Endothelial cell of umbilical vein (primary cell): ENCODE data around the gene CAPNS1. TPM values are rescaled to one million over a fixed set of nuclear protein-coding genes. Genes with fewer than 3 reads are reported as not detected.
A peak's percentile ranks its signal among the peaks of the same experiment; 100 is the strongest.

ENCODE experiments used
- BruUV-seq: library from RNA; stranded (reverse); fragments of 400-500 nt; replicated peaks from 2 replicates; lab custom pipeline; 2021; lab: Mats Ljungman, UMichigan
- CTCF ChIA-PET: fragments of 300-600, 350-600 bp; sonication (Branson Sonifier 250); formaldehyde crosslinking; loops from one replicate; lab custom pipeline; 2021; ENCODE audit warnings: antibody characterized with exemption, inconsistent platforms; lab: Charles Lee
- POLR2A ChIA-PET: fragments of 300-600, 350-600 bp; sonication (Branson Sonifier 250); formaldehyde crosslinking; loops from one replicate; lab custom pipeline; 2021; ENCODE audit warnings: antibody characterized with exemption, inconsistent platforms; lab: Charles Lee
- DNase-seq: peaks from one replicate; pipeline ENCODE4 v3.0.0-alpha.2; 2011; ENCODE audit warnings: low read depth, low spot score
- FAIRE-seq: peaks from 2 replicates; lab custom pipeline; 2011; peaks lifted over from hg19 to GRCh38; lab: Jason Lieb, UNC
- H2AFZ ChIP-seq: 2 replicates; pipeline ENCODE4 v1.6.0; 2012; ENCODE audit warnings: low read depth, low read length, control low read depth, inconsistent platforms
- H3K27ac ChIP-seq: 2 replicates; pipeline ENCODE4 v1.5.1; 2011; ENCODE audit warnings: low read depth, mild to moderate bottlenecking, control low read depth, low read length, moderate library complexity; ENCODE audit not compliant: insufficient read depth
- H3K27me3 ChIP-seq, 2 experiments: 2 replicates each; pipeline versions ENCODE4 v1.6.0 to v1.6.1; 2011; ENCODE audit warnings: low read length in 2 of 2, mixed read lengths in 1 of 2; ENCODE audit not compliant: control insufficient read depth in 2 of 2, insufficient read depth in 2 of 2
- H3K36me3 ChIP-seq, 2 experiments: 2 replicates in 1 of 2; 3 replicates in 1 of 2; pipeline ENCODE4 v1.5.1; 2011; ENCODE audit warnings: low read length in 2 of 2, mild to moderate bottlenecking in 1 of 2, moderate library complexity in 1 of 2; ENCODE audit not compliant: control insufficient read depth in 2 of 2, insufficient read depth in 2 of 2; ENCODE audit errors: extremely low read depth in 1 of 2
- H3K4me1 ChIP-seq: 3 replicates; pipeline ENCODE4 v1.5.1; 2011; ENCODE audit warnings: mild to moderate bottlenecking, low read length; ENCODE audit not compliant: control insufficient read depth, insufficient read depth; ENCODE audit errors: extremely low read depth
- H3K4me2 ChIP-seq: 2 replicates; pipeline ENCODE4 v1.6.1; 2011; ENCODE audit warnings: low read length, control low read depth, mixed read lengths; ENCODE audit not compliant: insufficient read depth
- H3K4me3 ChIP-seq, 3 experiments: fragments of 200-600 bp in 1 of 3; sonication (generic), shearing (Covaris generic) in 1 of 3; replicated peaks in 1 of 3; 2 replicates each; pipeline ENCODE4 v1.5.1; 2011 to 2016; ENCODE audit warnings: control low read depth in 3 of 3, low read length in 3 of 3, mild to moderate bottlenecking in 2 of 3, inconsistent platforms in 1 of 3, low read depth in 1 of 3, moderate library complexity in 1 of 3; ENCODE audit not compliant: insufficient read depth in 1 of 3
- H3K79me2 ChIP-seq: 2 replicates; pipeline ENCODE4 v1.6.0; 2012; ENCODE audit warnings: low read length, inconsistent platforms; ENCODE audit not compliant: control insufficient read depth, insufficient read depth
- H3K9ac ChIP-seq: replicated peaks from 2 replicates; pipeline ENCODE3; 2011; ENCODE audit warnings: low read length, control low read depth; ENCODE audit not compliant: insufficient read depth; ENCODE audit errors: extremely low read depth
- H3K9me1 ChIP-seq: replicated peaks from 3 replicates; pipeline ENCODE4 v1.6.0; 2011; ENCODE audit warnings: mild to moderate bottlenecking, low read length; ENCODE audit not compliant: control insufficient read depth, insufficient read depth; ENCODE audit errors: extremely low read depth
- H3K9me3 ChIP-seq: replicated peaks from 2 replicates; pipeline ENCODE4 v1.5.1; 2012; ENCODE audit warnings: low read length, inconsistent platforms; ENCODE audit not compliant: control insufficient read depth, insufficient read depth
- H4K20me1 ChIP-seq: replicated peaks from 2 replicates; pipeline ENCODE3; 2011; ENCODE audit warnings: mild to moderate bottlenecking, low read length; ENCODE audit not compliant: control insufficient read depth, insufficient read depth; ENCODE audit errors: extremely low read depth
- EZH2 ChIP-seq: IDR thresholded peaks from 2 replicates; pipeline ENCODE4 v1.6.1; 2012; ENCODE audit warnings: borderline replicate concordance, low read depth, mild to moderate bottlenecking, moderate library complexity, low read length, inconsistent platforms; ENCODE audit not compliant: severe bottlenecking
- FOS ChIP-seq: IDR thresholded peaks from 2 replicates; pipeline ENCODE4 v1.6.1; 2011; ENCODE audit warnings: mild to moderate bottlenecking, low read length, moderate library complexity, borderline replicate concordance; ENCODE audit not compliant: insufficient read depth
- GATA2 ChIP-seq: IDR thresholded peaks from 2 replicates; pipeline ENCODE4 v1.7.0; 2011; ENCODE audit warnings: low read depth, mild to moderate bottlenecking, moderate library complexity, mixed read lengths, low read length; ENCODE audit not compliant: insufficient read length, insufficient read depth
- JUN ChIP-seq: IDR thresholded peaks from 2 replicates; pipeline ENCODE4 v1.6.1; 2011; ENCODE audit warnings: borderline replicate concordance, low read depth; ENCODE audit not compliant: insufficient read length, insufficient read depth
- MYC ChIP-seq: IDR thresholded peaks from one replicate; pipeline ENCODE4 v1.6.1; 2011; ENCODE audit warnings: mild to moderate bottlenecking, low read depth, low read length
- POLR2A ChIP-seq: IDR thresholded peaks from 2 replicates; pipeline ENCODE4 v1.6.1; 2012; ENCODE audit warnings: low read depth, mild to moderate bottlenecking, control low read depth, low read length
- POLR2AphosphoS5 ChIP-seq: IDR thresholded peaks from 2 replicates; pipeline ENCODE4 v1.6.1; 2012; ENCODE audit warnings: low read depth, mild to moderate bottlenecking, control low read depth, low read length, moderate library complexity; ENCODE audit not compliant: insufficient read depth
- dilution Hi-C: fragments of 300-500 bp; cut with MboI; formaldehyde crosslinking; loops from one replicate; pipeline ENCODE4 v1.15.0; 2019; ENCODE audit warnings: low sequenced_read_pairs; ENCODE audit not compliant: extremely low pct_ligation_motif_present
- intact Hi-C: fragments of 100-400 bp; cut with micrococcal nuclease; formaldehyde crosslinking; loops from one replicate; pipeline ENCODE4 v1.10.0; 2022
- polyA plus RNA-seq, 4 experiments: library from polyadenylated mRNA; depleted of rRNA in 3 of 4; stranded (reverse) in 3 of 4; unstranded in 1 of 4; fragments of >200 nt; gene quantifications; 2 replicates each; pipeline versions ENCODE4 v1.2.1 to v1.2.3, GENCODE V29; 2011 to 2012; ENCODE audit warnings: missing spikeins in 1 of 4
- total RNA-seq: library from RNA; stranded (reverse); gene quantifications from 2 replicates; pipeline ENCODE4 v1.2.3, GENCODE V29; 2021
- TF ChIP-seq, protein P1 (sequence below): IDR thresholded peaks from 2 replicates; pipeline ENCODE4 v1.6.1; 2011; ENCODE audit not compliant: insufficient read depth, insufficient read length
- TF ChIP-seq, protein P2 (sequence below), 2 donors: IDR thresholded peaks; 1 replicate in 1 of 2; 2 replicates in 1 of 2; pipeline ENCODE4 v1.5.1; 2011; ENCODE audit warnings: low read length in 2 of 2, mild to moderate bottlenecking in 2 of 2, moderate library complexity in 2 of 2, control low read depth in 1 of 2, inconsistent platforms in 1 of 2, low read depth in 1 of 2; ENCODE audit not compliant: insufficient read depth in 1 of 2; ENCODE audit errors: extremely low read depth in 1 of 2

The CAPNS1 gene
- total and polyA plus RNA-seq, 2 donors (not counting 3 experiments of a cell fraction or from before 2014, with no cell fraction given): 777 to 1,095 TPM

DNA sequence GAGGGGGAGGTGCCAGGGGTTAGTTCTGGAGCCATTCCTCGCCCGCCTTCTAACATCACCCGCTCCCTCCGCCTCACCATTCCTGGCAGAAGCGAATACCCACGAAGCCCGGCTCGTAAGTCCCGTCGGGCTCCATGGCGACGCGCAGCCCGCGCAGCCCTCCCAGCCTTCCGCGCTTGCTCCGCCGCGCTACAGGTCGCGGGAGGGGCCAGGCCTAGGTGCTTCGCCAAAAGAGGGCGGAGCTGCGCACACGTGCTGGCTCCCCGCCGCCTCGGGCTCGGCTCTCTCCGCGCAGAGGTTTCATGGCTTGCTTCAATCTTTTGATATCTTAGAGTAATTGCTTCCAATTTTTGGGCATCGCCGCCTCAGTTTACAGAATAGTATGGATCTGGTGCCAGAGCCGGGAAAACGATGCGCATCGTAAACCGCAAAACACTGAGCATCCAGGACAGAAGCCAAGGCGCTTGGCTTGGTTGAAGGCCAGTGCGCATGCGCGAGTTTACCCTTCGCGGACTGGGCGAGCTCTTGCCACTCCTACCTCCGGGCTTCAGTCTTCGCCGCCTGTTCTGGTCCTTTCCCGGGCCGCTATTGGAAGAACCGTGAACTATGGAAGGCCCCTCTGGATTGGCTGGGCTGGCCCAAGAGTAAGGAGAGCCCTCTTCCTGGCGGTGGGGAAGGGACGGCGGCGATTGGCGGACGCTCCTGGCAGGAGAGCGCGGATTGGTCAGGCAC, 25.0 kb upstream of the CAPNS1 start, which contains the start of gene POLR2I:
Gene POLR2I, minus strand, starts transcription at position 155 of the 732 bp plus-strand sequence. Its CDS starts 19 bp downstream, at position 136.
- peaks cover 15% of the 10 kb centered on the region for H3K4me1 ChIP-seq
- CTCF ChIA-PET: interaction anchor here (0.6 to 3.6 kb wide), 7 partner anchors 13 to 59 kb away, joined by 3 to 32 read pairs (median 5); no protein-coding TSS in a partner anchor
- peaks cover 0 to 9% of the 10 kb centered on the region in 2 experiments for H3K36me3 ChIP-seq
- peak within 1 kb of the TSS; percentile 68 for H3K27ac ChIP-seq
- POLR2A ChIA-PET: interaction anchor here (0.6 to 1.0 kb wide), 5 partner anchors 12 to 102 kb away, joined by 3 to 6 read pairs (median 3); no protein-coding TSS in a partner anchor
- FAIRE-seq (peak; percentile 100), DNase-seq (peak; percentile 100)
- no TSS peak for BruUV-seq
- H3K9ac ChIP-seq: peak within 1 kb of the TSS; percentile 71
- TF ChIP-seq POLR2AphosphoS5 (peak; percentile 77), MYC (peak; percentile 97), GATA2 (no peak), POLR2A (peak; percentile 59), FOS (no peak), JUN (no peak), EZH2 (no peak)
- TF ChIP-seq, protein P1, sequence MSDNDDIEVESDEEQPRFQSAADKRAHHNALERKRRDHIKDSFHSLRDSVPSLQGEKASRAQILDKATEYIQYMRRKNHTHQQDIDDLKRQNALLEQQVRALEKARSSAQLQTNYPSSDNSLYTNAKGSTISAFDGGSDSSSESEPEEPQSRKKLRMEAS: peak; percentile 93
- TF ChIP-seq, protein P2, sequence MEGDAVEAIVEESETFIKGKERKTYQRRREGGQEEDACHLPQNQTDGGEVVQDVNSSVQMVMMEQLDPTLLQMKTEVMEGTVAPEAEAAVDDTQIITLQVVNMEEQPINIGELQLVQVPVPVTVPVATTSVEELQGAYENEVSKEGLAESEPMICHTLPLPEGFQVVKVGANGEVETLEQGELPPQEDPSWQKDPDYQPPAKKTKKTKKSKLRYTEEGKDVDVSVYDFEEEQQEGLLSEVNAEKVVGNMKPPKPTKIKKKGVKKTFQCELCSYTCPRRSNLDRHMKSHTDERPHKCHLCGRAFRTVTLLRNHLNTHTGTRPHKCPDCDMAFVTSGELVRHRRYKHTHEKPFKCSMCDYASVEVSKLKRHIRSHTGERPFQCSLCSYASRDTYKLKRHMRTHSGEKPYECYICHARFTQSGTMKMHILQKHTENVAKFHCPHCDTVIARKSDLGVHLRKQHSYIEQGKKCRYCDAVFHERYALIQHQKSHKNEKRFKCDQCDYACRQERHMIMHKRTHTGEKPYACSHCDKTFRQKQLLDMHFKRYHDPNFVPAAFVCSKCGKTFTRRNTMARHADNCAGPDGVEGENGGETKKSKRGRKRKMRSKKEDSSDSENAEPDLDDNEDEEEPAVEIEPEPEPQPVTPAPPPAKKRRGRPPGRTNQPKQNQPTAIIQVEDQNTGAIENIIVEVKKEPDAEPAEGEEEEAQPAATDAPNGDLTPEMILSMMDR (IDR thresholded peaks at IDR 0.05; ENCODE audit: extremely low read depth in 1 of 2, insufficient read depth in 1 of 2, low read depth in 1 of 2, low read length in 2 of 2): no peak
- dilution Hi-C loops (no loop called here), intact Hi-C loops (loop anchor here (1.0 kb wide), 8 partner anchors 12 to 184 kb away; partner anchors contain the start of genes ALKBH6, CAPNS1, THAP8 and WDR62)
- peaks cover 15% of the 10 kb centered on the region for H3K79me2 ChIP-seq
- H4K20me1 ChIP-seq: no peaks in the 10 kb centered on the region
- H3K9me1 ChIP-seq: no peaks in the 10 kb centered on the region
- H3K9me3 ChIP-seq: no peaks in the 10 kb centered on the region
- peak within 1 kb of the TSS; percentile 68 for H3K4me2 ChIP-seq
- no peaks in the 10 kb centered on the region for H3K27me3 ChIP-seq
- peak within 1 kb of the TSS; percentile 86 for H2AFZ ChIP-seq
- H3K4me3 ChIP-seq: peak within 1 kb of the TSS; percentile 68 to 81 (median 79)
